HG02798 (cell line): ENCODE data around the gene CBFA2T3.
"Not testable (repeated sequence)": the region's sequence is repeated elsewhere in the genome, so short reads cannot be mapped to it uniquely, and the experiment has no call there.

Experiments used
- ATAC-seq: cut with Tn5 transposase; IDR thresholded peaks from one replicate; pipeline ENCODE4 v1.9.1; 2021; ENCODE audit warnings: mild to moderate bottlenecking; ENCODE audit not compliant: unreplicated experiment, poor library complexity

The CBFA2T3 gene

GRCh38 chr16:89013692-89014402 is 36.8 kb upstream of the CBFA2T3 start:
- no peak for ATAC-seq

GRCh38 chr16:89013111-89013510 is 36.1 kb upstream of the CBFA2T3 start:
- ATAC-seq = no peak

GRCh38 chr16:89012622-89012995 is 35.6 kb upstream of the CBFA2T3 start:
- ATAC-seq = no peak

GRCh38 chr16:89011909-89012621 is 35.1 kb upstream of the CBFA2T3 start:
- no peak for ATAC-seq

GRCh38 chr16:89010210-89010925 is 33.4 kb upstream of the CBFA2T3 start:
- no peak for ATAC-seq

- ATAC-seq = no peak
Observed at GRCh38 chr16:89009343-89010209, 32.6 kb upstream of the CBFA2T3 start.

- not testable (repeated sequence) for ATAC-seq
Observed at GRCh38 chr16:89008796-89009195, 31.8 kb upstream of the CBFA2T3 start.

DNA sequence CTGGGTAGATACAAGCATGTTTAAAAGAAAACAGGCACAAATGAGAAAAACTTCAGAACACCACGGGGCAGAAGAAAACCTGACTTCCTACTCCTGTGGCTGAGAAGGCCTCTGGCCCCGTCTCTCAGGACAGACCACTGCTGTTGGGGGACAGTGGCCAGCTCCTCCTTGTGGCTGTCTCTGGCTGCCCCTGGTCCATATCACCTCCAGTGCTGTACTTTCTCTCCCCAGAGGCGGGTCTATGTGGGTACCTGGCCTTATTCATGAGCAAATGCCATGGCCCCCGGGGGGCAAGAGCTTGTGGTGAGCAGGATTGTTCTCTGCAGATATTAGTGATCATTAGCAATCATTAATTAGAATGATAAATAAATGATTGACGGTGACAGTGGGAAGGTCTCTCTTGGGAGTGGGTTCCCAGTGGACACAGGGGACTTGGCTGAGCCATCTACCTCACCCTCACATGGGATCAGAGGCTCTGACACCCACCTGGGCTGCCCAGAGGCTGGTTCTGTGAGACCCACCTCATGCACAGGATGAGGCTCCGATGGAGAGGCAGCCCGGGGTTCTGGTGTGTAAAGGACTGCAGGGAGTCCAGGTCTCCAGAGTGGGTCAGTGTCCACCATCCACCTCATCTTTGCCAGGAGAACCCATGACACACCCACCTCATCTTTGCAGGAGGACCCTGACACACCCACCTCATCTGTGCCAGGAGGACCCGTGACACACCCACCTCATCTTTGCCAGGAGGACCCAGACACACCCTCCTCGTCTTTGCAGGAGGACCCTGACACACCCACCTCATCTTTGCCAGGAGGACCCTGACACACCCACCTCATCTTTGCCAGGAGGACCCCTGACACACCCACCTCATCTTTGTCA is 30.6 kb upstream of the CBFA2T3 start:
- ATAC-seq = no peak

DNA sequence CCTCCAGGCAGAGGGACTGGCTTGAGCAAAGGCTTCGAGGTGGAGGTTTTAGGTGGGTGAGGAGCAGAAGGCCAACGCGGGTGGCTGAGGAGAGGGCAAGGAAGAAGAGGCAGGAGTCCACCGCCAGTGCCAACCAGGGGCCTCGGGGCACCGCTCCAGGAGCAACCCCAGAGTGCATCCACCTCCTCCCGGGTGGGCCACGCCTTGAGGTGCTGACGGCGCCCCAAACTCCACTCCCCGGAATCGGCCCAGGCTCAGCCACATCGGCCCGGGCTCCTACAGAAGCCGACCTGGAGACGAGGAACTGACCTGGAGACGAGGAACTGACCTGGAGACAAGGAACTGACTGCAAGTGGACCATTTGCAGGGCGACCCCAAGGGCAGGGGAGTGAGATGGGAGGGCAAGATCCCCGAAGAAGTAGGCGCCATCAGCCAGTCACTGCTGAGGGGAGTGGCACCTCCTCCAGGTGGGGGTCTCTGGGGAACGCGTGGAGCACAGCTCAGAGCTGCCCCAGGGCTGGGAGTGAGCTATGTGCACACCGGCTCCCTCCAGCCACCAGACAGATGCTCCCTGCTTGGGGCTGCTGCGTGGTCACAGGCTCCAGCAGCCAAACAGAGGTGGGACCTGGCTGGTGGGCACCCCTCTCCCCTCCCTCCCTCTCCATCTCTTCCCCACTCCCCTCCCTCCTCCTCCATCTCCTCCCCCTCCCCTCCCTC is 29.2 kb upstream of the CBFA2T3 start:
- no peak for ATAC-seq

DNA sequence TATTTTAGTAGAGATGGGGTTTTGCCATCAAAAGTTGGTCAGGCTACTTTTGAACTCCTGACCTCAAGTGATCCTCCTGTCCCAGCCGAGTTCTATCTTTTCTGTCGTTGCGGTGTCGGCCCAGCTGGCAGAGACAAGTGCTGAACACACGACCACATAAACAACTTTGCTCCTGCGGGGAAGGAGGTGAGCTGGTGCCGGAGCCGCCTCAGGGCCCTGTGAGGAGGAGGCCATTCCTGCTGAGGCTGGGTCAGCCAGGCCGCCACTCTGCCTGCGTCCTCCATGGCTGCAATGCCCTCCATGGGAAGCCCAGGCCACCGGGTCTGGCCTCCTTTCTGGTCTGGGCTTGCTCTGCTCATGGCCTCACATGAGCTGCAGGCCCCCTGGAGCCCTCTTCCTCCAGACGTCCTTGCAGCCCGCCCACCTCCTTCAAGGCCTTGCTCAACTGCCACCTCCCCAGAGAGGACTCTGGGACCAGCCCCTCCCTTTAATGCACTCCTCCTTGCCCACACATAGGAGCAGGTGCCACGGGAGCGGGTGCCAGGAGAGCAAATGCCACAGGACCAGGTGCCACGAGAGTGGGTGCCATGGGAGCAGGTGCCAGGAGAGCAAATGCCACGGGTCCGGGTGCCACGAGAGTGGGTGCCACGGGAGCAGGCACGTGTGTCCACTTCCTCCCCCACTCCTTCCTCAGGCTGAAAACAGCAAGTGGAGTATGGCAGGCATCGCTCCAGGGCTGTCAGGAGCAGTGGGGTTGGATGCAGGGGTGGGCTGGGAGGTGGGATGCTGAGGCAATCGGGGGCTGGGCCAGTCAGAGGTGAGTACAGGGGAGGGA is 28.4 kb upstream of the CBFA2T3 start:
- no peak for ATAC-seq

DNA sequence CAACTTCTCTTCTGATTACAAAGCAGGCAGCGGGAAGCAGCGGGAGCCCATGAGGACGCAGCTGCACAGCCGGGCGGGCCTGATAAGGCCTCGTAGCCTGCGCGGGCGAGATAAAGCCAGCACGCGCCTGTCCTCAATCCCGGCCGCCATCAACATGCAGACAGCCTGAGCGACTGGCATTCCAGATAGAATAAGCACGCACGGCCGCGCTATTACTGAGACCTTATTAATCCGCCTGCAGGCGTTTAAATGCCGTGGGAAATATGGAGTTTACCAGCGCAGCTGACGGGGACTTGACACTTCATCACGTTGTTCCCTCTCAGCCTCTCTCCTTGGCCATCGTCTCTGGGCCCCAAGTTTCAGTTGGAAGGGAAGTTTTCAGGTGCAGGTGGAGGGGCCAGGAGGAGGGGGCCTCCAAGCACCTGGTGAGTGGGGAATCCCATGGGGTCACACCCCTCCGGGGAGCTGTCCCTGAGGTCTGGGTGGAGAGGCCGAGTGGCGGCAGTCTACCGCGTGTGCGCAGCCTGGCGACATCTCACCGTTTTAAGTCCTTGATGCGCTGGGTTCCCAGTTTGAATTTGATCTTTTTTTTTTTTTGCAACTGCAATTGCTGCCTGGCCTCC is 27.3 kb upstream of the CBFA2T3 start:
- no peak for ATAC-seq

DNA sequence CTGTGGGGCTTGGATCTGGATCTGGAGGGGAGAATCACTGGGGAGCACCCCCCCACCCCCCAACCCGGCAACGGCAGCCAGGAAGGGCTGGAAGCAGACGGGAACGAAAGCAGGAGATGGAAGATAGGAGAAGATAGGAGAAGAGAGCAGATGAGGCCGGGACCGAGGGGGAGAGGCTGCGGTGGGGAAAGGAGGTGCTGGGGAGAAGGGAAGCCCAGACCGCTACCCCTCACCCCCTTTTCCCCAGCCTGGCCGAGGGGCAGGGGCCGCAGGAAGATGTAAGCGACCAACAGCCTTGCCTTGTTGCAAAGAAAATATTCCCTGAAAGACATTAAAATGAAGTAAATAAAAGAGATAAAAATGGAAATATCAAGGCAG is 26.8 kb upstream of the CBFA2T3 start:
- ATAC-seq = no peak

GRCh38 chr16:89002851-89003830 is 26.1 kb upstream of the CBFA2T3 start:
- no peak for ATAC-seq

DNA sequence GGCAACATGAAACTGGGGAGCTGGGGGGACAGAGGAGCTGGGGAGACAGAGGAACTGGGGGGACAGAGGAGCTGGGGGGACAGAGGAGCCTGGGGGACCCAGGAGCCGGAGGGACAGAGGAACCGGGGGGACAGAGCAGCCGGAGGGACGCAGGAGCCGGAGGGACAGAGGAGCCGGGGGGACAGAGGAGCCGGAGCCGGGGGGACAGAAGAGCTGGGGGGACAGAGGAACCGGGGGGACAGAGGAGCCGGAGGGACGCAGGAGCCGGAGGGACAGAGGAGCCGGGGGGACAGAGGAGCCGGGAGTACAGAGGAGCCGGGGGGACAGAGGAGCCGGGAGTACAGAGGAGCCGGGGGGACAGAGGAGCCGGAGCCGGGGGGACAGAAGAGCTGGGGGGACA is 25.1 kb upstream of the CBFA2T3 start:
- not testable (repeated sequence) for ATAC-seq

DNA sequence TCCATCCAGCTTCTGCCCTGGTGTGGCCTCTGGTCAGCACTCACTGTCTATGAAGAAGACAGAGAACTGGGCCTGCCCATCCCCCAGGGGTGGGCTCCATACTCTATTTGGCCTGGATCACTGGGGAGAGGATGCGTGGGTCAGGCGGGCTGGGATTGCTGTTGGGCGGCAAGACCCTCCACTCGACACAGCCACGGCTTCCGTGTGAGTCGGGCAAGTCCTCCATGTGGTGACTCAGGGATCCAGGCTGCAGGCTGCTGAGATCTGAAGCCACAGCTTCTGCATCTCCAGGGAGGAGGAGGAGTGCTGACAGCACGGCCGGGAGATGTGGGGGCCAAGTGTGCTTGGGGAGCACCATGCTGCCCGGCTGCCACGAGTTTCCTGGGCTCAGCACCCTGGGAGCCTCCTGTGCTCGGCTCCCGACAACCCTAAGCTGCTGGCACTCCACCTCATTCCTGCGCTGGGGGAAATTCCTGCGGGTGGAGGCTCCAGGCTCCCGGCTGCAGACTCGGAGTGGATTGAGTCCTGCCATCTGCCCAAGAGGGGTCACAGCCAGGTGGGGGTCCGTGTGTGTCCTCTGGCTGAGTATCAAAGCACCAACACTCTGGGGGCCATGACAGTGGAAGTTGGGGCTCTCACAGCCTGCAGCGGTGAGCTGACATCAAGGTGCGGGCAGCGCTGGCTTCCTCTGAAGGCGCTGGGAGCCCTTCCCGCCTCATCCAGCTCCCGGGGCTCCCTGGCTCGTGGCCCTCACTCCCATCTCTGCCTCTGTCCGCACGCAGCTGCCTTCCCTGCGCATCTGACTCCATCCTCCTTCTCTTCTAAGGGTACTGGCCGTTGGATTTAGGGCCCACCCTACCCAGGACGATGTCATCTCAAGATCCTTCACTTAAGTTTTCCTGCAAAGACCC is 24.4 kb upstream of the CBFA2T3 start:
- no peak for ATAC-seq
